ES-I3 (cell line): Measurements from ENCODE around the gene ZFHX3.

Experiments used
- H3K36me3 ChIP-seq: 2 replicates; pipeline ENCODE4 v1.6.1; 2013; ENCODE audit warnings: mild to moderate bottlenecking, low read length, control low read depth, moderate library complexity; ENCODE audit not compliant: insufficient read depth
- H3K4me1 ChIP-seq: 2 replicates; pipeline ENCODE4 v1.6.1; 2013; ENCODE audit warnings: mild to moderate bottlenecking, control low read depth, low read length; ENCODE audit not compliant: insufficient read depth
- H3K9ac ChIP-seq: 2 replicates; pipeline ENCODE4 v1.6.1; 2013; ENCODE audit warnings: low read depth, mild to moderate bottlenecking, low read length, moderate library complexity
- H3K9me3 ChIP-seq: 2 replicates; pipeline ENCODE4 v1.6.1; 2013; ENCODE audit warnings: mild to moderate bottlenecking, low read length, moderate library complexity; ENCODE audit not compliant: control insufficient read depth, insufficient read depth

The ZFHX3 gene

DNA sequence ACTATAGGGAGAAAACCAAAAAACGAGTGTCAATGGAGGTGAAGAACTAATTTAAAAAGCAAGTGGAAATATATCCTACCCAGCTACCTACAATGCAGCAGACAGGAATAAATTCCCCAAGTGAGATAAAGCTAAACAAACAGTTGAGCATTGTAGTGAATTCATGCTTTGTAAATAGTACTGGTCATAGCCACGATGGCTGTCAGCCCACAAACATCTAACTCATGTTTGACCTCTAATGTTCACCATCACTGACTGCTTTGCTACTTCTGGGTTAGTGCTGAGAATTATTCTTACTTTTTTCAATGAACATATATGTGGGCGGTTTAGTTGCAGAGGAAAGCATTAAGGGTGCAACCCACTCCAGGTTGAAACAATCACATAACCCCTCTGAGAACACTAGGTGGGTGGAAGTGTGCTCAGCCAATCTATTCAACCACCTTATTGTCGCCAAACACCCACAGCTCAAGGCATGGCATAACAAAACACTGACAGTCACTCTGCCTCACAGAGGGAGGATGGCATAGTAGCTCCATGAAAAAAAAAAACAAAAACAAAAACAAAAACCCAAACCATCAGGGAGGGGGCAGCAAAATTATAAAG, 264.1 kb downstream of the ZFHX3 start:
- H3K9me3 ChIP-seq = no peaks in the 10 kb centered on the region; the same call in 1 of the 2 replicates
- peaks cover 15% of the 10 kb centered on the region for H3K4me1 ChIP-seq
- H3K9ac ChIP-seq = no peak overlapping the region
- H3K36me3 ChIP-seq = 0 out of 2 replicates have a peak, but pooled peaks cover 2% of the 10 kb centered on the region

- Histone ChIP-seq H3K4me1 (peaks cover 13% of the 10 kb centered on the region), H3K36me3 (no peaks in the 10 kb centered on the region), H3K9ac (no peak overlapping the region), H3K9me3 (no peaks in the 10 kb centered on the region)
Observed at GRCh38 chr16:72769876-72770275, 278.1 kb downstream of the ZFHX3 start.

- Histone ChIP-seq H3K4me1 (peaks cover 18% of the 10 kb centered on the region), H3K9me3 (no peaks in the 10 kb centered on the region), H3K36me3 (no peaks in the 10 kb centered on the region), H3K9ac (no peak overlapping the region)
Observed at GRCh38 chr16:72768591-72768990, 279.3 kb downstream of the ZFHX3 start.

DNA sequence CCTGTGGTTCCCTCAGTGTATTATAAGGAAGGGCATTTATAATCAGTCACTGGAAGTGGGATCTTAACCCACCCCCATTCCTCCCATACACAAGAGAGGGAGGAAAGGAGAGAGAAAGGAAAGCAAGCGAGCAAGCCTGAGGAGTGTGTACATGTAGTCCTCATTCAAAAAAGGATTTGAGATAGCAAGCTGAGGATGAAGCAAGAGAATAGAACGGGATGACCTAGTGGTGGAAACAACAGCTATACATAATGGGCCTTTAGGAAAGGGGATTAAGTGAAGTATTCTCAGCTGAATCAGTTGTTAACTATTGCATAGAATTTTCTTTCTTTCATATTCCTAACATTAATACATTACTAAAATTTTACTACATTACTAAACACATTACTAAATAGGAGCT, 281.4 kb downstream of the ZFHX3 start:
- Histone ChIP-seq H3K36me3 (no peaks in the 10 kb centered on the region), H3K9me3 (no peaks in the 10 kb centered on the region), H3K4me1 (peaks cover 18% of the 10 kb centered on the region), H3K9ac (no peak overlapping the region)

GRCh38 chr16:72764015-72764654, 283.8 kb downstream of the ZFHX3 start:
- H3K4me1 ChIP-seq = peaks cover 15% of the 10 kb centered on the region
- no peak overlapping the region for H3K9ac ChIP-seq
- no peaks in the 10 kb centered on the region for H3K9me3 ChIP-seq
- no peaks in the 10 kb centered on the region for H3K36me3 ChIP-seq

DNA sequence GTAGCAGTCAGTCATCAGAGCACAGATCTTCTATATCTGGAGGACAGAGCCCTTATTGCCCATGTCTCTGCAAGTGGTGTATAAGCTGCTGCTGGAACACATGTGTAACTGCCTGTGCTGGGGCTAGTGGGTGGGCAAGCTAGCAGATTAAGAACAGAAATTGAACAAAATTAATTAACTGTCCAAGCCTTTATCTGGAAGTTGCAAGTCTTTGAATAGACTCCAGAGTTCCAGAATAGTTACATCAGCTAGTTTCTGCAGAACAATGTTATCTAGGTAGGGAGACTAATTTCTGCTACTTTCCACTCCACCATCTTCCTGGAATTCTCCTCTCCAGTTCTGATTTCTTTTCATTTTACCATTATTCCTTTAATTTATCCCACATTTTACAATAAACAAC, 287.3 kb downstream of the ZFHX3 start:
- H3K4me1 ChIP-seq = peaks cover 5% of the 10 kb centered on the region; the same call in 1 of the 2 replicates
- H3K9ac ChIP-seq = no peak overlapping the region
- H3K36me3 ChIP-seq = no peaks in the 10 kb centered on the region
- H3K9me3 ChIP-seq = no peaks in the 10 kb centered on the region

- Histone ChIP-seq H3K9me3 (no peaks in the 10 kb centered on the region), H3K4me1 (0 out of 2 replicates have a peak, but pooled peaks cover 3% of the 10 kb centered on the region), H3K9ac (no peak overlapping the region), H3K36me3 (no peaks in the 10 kb centered on the region)
Observed at GRCh38 chr16:72753881-72754280, 294.0 kb downstream of the ZFHX3 start.

GRCh38 chr16:72752004-72752695, 295.8 kb downstream of the ZFHX3 start:
- Histone ChIP-seq H3K9ac (no peak overlapping the region), H3K9me3 (no peaks in the 10 kb centered on the region), H3K36me3 (no peaks in the 10 kb centered on the region), H3K4me1 (0 out of 2 replicates have a peak, but pooled peaks cover 3% of the 10 kb centered on the region)

GRCh38 chr16:72751076-72751475, 296.9 kb downstream of the ZFHX3 start:
- Histone ChIP-seq H3K4me1 (0 out of 2 replicates have a peak, but pooled peaks cover 3% of the 10 kb centered on the region), H3K9ac (no peak overlapping the region), H3K36me3 (no peaks in the 10 kb centered on the region), H3K9me3 (no peaks in the 10 kb centered on the region)

GRCh38 chr16:72749091-72749490, 298.8 kb downstream of the ZFHX3 start:
- H3K4me1 ChIP-seq = 0 out of 2 replicates have a peak, but pooled peaks cover 3% of the 10 kb centered on the region
- no peak overlapping the region for H3K9ac ChIP-seq
- no peaks in the 10 kb centered on the region for H3K9me3 ChIP-seq
- H3K36me3 ChIP-seq = no peaks in the 10 kb centered on the region; the same call in 1 of the 2 replicates

DNA sequence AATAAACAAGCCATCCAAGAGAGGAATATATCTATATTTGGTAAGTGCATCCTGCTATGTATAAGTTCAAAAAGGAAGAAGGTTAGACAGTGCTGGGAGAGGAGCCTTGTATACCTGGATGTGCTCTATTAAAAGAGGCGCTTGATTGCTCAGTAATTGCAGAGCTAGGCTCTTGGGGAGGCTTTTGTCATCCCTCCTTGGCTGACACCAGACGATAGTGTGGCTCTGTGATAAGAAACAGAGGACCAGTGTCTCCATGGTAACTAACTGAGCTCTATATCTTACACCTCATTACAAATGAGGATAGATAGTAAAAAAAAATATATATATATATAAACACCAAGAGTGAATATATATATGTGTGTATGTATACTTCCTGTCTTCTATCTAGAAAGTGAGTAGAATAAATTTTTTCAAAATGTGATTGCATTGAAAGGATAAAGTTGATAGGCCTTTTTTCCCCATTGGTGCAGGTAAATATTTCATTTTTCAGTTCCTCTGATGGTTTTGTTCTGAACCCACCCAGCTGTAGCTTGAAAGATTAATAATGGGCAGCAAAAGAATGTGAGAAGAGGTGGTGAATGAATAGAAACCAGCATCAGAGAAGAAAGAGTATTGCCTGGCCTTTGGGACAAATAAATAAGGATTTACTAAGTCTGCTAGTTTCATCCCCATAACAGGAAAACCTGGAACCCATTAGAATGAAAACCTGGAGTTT, 303.7 kb downstream of the ZFHX3 start:
- Histone ChIP-seq H3K36me3 (no peaks in the 10 kb centered on the region; the same call in 1 of the 2 replicates), H3K9ac (no peak overlapping the region), H3K4me1 (no peaks in the 10 kb centered on the region), H3K9me3 (no peaks in the 10 kb centered on the region)

- Histone ChIP-seq H3K9me3 (no peaks in the 10 kb centered on the region), H3K4me1 (no peaks in the 10 kb centered on the region), H3K9ac (no peak overlapping the region), H3K36me3 (no peaks in the 10 kb centered on the region; the same call in 1 of the 2 replicates)
Observed at GRCh38 chr16:72743011-72743761, 304.7 kb downstream of the ZFHX3 start.

GRCh38 chr16:72740347-72740746, 307.6 kb downstream of the ZFHX3 start:
- no peak overlapping the region for H3K9ac ChIP-seq
- no peaks in the 10 kb centered on the region; the same call in 1 of the 2 replicates for H3K36me3 ChIP-seq
- H3K9me3 ChIP-seq = no peaks in the 10 kb centered on the region
- H3K4me1 ChIP-seq = peaks cover 6% of the 10 kb centered on the region; the same call in 1 of the 2 replicates

DNA sequence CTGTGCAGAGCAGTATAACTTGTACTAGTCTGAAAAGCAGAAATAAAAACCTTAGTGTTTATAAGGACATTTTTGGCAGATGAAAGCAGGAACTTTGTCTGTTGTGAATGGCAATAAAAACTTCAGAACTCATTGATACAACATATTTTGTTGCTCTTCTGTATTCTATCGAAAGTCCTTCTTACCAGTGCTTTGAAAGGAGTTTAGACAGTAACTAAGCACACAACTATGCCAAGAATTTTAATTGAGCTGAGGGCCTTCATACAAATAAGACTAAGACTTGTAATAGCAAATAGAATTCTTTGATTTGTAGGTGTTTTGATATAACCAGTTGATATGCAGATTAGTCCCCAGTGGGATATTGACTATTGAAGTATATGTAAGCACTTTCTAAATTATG, 308.4 kb downstream of the ZFHX3 start:
- Histone ChIP-seq H3K9me3 (no peaks in the 10 kb centered on the region), H3K9ac (no peak overlapping the region), H3K36me3 (no peaks in the 10 kb centered on the region; the same call in 1 of the 2 replicates), H3K4me1 (peaks cover 6% of the 10 kb centered on the region; the same call in 1 of the 2 replicates)
